HG02943 (cell line): Measurements from ENCODE around the gene ZIC2.

Experiments used
- ATAC-seq: cut with Tn5 transposase; IDR thresholded peaks from one replicate; pipeline ENCODE4 v1.9.1; 2021; ENCODE audit warnings: mild to moderate bottlenecking, low read depth, moderate library complexity; ENCODE audit not compliant: unreplicated experiment

The ZIC2 gene

DNA sequence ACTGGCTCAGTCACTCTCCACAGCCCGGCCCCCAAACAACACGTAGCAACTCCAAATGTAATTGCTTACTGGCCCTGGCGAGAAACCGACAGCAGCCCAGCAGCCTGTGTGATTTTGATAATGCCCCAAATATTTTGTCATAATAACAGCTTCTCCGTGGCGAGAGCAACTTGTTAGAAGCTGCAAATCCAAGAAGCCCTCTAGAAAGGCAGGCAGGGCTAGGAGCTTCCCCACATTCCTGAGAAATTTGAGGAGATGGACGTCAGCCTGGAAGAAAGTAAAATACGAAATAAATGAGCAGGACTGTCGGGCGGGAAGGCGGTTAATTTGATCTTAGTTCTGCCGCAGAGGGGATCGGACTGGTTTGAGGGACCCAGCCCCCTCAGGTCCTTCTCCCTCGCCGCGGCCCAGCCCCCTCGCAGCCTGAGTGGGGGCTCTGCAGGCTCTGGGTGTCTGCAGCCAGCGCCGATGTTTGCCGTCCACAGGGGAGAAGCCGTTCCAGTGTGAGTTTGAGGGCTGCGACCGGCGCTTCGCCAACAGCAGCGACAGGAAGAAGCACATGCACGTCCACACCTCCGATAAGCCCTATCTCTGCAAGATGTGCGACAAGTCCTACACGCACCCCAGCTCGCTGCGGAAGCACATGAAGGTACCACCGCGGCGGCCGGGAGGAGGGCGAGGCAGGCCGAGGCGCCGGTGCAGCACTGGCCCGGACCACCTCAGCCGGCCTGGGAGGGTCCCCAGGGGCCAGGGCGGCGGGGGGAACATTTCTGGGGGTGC is 3.1 kb downstream of the ZIC2 start:
- ATAC-seq: no peak

DNA sequence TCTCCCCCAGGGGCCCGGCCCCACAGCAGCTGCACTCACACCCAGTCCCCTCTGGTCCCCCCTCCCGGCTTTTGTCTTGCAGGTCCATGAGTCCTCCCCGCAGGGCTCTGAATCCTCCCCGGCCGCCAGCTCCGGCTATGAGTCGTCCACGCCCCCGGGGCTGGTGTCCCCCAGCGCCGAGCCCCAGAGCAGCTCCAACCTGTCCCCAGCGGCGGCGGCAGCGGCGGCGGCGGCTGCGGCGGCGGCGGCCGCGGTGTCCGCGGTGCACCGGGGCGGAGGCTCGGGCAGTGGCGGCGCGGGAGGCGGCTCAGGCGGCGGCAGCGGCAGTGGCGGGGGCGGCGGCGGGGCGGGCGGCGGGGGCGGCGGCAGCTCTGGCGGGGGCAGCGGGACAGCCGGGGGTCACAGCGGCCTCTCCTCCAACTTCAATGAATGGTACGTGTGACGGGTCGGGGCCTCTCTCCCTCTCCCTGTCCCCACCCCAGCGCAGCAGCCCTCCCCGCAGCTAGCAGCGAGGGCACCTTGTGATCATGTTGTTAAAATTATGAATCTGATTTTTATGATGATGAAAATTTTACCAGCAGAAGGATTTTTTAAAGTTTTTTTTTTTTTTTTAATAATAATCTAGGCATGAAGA is 3.8 kb downstream of the ZIC2 start:
- ATAC-seq: no peak

DNA sequence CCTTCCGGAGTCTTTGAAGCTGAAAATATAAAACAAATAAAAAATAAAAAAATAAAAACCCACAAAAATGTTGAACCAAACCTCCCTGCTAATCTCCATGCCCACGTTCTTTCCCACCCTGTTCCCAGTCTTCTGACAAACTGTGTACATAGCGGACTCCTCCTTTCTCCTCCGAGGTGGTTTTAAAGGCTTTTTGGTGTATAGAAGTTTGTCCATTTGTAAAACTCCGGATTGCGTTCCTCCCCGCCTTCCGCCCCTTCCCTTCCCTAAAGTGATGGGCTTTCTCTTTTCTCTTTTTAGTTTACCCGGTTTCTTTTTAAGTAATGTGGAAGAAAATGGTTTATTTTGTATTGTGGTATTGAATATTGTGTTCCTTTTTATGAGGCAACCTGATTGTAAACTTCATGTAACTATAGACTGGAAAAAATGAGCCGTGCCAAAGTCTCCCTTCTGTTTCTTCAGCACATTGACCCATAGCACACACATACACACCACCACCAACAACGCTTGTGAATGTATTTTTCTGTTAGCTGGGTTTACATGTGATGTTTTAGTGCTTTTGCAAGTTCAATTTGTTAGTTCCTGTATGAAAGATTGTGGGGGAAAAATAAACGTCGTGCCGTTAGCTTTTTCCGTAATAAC is 4.4 kb downstream of the ZIC2 start:
- ATAC-seq: no peak

DNA sequence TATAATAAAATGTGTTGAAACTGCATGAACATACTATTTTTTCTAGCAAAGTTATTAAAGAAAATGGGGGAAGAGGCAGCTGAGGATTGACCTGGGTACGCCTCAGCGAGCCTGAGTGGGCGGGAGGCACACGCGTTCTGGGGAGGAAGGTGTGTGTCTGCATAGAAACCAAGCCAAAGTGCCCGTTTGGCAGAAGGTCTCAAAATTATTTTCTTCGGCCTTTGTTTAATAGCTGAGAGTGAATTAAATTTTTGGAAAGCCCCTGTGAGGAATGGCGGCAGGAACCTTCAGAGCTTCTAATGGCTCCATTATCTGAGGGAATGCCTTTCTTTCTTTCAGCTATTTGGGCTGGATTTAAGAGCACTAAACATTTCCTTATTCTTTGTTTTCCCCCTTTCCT is 5.2 kb downstream of the ZIC2 start:
- ATAC-seq: no peak

DNA sequence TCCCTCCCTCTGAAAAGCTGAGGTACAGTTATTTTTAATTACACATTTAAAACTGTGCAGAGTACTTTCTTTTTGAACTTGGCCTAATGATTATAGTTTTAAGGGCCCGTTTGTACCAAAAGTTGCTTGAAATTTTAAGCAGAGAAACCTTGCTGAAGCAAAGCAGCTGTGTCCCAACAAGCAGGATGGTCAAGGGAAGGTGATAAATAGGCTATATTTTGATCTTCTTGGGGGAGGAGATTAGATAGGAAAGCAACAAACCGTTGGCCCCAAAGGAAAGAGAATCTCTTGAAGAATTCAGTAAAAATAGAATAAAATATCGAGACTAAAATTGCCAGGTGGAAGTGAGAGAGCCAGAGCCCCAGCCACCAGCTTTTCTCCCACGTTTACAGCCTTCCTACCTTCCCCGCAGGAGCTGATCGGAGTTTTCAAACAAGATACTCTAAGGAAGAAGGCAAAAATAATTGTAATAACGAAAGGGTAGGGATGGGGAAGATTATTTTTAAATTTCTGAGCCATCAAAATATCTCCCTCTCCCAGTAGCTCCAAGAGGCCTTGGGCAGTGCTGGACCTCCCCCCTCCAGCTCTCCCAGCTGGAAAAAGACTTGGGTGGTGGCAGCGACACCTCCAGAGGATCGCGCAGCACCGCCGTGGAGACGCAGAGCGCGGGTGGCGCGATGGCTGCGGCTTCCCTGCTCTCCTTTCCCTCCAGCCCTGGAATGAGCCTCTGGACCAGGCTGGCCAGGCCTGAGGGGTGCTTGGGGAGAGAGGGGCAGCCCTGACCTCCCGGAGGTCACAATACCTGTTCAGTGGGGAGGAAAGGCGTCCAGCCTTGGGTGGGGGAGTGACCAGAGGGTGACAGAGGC is 5.8 kb downstream of the ZIC2 start:
- no peak for ATAC-seq

DNA sequence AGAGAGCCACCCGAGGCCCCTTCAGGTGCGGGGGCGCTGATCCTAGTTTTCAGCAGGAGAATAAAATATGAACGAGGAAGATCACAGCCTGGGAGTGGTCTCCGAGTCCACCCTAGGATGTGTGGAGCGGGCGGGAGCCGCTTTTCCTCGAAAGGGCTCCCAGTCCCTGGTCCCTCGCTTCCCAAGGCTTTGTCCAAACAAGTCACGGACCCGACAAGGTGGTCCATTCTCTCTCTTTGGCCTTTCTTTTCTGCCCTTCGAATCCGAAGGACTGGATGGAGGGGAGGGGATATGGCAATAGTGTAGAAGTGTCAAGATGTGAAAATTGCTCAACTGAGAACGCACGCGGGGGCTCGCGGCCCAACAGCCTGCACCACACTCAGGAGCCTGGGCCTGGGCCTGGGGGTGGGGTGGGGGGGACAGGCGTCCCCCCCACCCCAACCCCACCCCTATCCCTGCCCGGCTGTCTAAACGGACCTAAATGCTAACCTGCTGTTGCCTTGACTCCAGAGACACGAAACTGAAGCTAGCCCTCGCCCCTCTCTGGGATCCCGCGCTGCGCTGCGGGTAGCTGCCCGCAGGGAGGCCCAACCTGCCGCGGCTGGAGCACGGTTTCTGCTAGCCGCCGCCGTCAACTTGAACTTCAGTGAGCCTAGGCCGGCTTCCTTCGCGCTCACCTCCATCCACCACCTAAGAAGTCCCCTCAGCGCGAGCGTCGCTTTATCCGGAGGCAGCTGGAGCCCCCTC is 7.1 kb downstream of the ZIC2 start:
- ATAC-seq: no peak

DNA sequence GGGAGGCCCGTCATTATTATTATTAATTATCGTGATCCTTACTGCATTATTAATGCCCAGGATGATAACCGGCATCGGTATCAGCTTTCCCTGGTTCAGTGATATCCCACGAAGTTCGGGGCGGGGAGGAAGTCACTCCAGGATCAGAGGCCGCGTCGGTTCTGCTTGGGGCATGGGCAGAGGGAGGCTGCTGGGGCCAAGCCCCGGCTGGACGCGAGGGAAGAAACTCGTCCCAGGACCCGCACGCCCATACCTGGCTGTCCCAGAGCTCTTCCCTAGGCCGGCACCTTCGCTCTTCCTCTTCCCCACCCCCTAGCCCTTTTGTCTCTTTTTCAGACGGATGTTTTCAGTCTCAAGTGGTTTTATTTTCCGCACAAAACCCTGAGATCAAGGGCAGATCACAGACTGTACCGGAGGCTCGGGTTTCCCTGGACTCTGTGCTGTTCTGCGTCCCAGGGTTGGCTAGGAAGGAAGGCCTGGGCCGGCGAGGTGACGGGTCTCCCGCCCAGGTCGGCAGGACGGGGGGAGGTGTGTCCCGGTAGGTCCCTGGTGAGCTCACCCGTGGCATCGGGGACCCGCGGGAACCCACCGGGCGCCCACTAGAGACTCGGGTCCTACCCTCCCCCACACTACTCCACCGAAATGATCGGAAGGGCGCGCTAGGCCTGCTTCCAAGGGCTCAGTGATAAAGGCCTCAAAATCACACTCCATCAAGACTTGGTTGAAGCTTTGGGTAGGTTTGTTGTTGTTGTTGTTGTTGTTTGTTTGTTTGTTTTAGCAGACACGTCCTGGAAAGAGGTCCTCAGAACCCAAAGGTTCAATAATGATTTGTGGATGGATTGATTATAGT is 7.9 kb downstream of the ZIC2 start:
- no peak for ATAC-seq

DNA sequence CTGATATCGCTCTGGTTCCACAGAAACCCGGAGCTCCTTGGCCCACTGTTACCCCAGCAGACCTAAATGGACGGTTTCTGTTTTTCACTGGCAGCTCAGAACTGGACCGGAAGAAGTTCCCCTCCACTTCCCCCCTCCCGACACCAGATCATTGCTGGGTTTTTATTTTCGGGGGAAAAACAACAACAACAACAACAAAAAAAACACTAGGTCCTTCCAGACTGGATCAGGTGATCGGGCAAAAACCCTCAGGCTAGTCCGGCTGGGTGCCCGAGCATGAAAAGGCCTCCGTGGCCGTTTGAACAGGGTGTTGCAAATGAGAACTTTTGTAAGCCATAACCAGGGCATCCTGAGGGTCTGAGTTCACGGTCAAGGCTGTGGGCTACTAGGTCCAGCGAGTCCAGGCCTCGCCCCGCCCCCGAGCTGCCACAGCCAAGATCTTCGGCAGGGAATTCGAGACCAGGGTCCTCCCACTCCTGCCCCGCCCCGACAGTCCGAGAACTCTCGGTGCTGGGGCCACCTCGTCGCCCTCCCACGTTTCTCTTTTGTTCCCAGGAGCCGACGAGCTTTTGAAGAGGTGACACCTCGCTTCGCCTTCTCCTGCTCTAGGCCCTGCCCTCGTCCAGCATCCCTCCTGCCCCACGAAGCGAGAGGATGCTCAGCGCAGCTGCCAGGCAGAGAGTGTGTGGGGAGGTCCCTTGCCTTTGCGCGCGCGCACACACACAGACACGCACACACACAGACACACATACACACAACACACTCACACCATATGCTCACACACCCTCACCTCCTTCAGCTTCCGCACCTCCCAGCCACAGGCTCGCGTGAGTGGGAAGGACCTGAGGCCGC is 8.8 kb downstream of the ZIC2 start:
- no peak for ATAC-seq

DNA sequence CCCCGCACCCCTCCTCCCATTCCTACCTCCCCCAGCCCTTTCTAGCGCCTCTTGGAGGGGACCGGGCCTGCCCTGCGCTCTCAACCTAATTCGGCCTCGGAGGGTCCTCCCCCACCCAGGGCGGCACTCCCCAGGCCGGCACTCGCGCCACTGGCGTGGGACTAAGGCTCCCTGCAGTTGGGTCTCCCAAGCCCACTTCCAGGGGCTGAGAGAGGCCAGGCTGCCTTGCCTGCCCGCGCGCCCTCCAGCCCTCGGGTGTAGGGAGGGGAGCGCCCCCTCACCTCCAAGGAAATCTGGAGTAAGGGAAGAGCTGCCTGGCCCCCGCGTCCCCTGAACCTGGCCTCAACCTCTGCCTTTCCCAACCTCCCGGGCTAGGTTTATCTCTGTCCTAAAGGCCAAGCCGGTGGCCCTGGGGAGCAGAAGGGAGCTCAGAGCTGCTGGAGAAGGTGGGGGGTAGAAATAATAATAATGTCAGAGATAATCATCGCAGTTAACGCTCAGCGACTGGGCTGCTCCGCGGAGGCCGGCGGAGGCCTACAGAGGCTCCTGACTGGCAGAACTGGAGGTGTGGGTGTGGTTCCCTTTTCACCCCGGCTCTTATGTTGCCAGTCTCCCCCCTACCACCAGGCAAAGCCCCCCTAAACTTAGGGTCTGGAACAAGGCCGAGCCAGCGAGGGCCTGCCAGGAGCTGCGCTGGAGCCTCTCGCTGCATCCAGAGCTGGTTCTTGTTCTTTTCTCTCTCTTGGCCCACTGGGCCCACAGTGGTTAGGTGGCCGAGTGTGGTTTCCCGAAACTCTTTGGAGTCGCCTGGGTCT is 9.6 kb downstream of the ZIC2 start:
- no peak for ATAC-seq

DNA sequence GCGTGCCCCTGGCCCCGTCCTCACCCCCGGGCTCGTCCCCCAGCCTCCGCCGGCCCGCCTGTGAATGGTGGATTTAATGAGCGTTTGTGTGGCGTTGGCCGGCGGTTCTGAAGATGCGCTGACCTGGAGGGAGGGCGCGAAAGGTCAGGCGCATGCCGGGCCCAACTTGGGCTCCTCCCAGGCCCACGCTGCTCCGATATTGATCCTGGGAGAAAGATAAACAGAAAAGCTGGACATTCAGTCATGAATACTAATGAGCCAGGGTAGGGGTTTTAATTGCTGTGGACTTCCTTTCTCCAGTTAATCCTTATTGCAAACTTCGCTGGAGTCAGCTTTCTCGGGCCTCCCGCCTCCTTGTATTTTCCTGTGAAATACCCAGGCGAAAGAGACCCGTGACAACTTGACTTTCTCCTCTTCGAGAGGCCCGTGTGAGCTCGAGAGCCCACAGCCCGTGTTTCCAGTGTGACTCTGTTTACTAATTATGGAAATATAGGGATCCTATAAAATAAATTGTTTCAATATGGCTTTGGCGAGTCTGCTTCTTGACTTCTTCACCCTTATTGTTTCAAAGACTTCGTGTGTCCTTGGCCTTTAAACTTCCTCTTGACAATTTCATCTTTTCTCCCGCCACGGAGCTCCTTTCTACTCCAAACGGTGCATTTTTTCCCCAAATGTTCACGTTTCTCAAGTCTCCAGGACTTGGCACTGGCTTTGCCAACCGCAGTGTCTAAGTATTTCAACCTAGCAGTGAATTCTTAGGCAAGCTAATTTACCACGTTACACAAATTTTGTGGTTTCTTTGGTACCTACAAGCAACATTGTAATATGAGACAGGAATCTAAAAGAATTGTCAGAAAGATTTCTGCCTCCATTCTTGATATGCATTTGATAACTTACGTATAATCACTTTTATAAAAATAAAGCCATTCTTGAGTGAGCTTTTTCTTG is 10.5 kb downstream of the ZIC2 start:
- no peak for ATAC-seq

DNA sequence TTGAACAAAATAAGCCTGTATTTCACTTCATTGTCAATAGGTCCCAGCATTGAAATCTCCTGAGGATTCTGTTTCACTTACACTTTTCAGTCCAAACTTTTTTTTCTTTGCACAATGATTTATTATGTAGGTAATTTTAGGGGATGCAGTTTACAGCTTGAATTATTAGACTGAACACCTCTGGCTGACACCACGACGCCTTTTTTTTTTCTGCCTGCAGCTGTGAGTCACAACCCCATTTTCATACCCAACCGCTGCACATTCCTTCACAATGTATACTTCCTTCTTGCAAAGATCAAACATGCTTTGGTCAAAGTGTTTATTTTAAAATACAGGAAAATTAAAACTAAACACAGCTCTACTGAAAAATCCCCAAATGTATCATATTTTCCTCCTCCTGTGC is 11.4 kb downstream of the ZIC2 start:
- no peak for ATAC-seq

DNA sequence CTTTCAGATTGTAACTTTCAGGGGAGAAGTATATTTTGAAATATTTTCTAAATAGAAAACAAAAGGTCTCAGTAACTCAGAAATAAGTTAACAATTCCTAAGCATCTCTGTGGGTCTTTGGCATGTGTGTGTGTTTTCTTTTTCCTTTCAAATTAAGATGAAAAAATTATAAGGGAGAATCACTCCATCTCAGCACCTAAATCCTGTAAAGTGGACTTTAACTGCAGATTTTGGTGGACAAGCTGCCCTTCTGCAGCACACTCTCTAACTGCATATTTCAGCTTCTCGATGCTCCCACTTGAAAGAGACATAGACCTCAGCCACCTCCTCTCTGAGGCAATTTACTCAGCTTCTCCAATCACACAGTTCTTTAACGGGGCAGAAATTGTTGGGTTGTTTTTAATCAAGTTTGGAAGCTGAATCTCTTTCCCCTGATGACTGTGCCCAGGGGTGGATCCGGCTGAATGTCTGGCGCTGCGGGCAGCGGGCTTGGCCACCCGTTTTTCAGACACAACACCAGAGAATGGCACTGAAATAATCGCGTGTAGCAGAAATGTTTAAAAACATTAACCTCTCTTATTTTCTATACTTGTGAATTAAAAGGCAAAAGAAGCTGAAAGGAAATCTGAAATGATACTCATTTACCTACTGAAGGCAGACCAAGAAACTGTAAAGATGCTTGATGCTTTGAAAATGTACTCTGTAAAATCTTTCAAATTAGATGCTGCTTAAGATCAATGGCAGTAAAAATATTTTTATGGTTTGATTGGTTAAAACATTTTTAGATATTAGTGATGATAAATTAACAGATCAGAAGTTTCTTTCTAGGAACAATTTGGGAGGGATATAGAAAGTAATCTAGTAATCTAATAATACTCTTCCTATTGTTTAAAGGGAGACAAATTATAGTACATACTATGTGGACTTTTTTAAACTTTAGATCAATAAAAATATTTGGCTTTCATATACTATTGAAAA is 12.4 kb downstream of the ZIC2 start:
- ATAC-seq: no peak

DNA sequence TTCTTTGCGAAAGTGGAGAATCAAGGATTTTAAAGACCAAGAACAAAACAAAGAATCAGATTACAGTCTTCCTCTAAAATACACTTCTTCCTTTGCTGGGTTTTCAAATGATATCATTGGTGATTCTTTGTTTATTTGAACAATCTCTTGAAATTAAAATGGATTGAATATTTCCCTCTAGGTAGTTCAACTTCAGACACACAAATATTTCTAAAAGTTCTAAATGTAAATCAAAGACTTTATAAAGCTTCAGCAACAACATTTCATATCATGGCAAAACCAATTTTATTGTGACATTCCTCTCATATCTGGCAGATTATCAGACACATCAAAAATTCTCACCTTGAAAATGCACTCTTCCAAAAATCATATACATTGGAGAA is 13.0 kb downstream of the ZIC2 start:
- ATAC-seq: no peak

DNA sequence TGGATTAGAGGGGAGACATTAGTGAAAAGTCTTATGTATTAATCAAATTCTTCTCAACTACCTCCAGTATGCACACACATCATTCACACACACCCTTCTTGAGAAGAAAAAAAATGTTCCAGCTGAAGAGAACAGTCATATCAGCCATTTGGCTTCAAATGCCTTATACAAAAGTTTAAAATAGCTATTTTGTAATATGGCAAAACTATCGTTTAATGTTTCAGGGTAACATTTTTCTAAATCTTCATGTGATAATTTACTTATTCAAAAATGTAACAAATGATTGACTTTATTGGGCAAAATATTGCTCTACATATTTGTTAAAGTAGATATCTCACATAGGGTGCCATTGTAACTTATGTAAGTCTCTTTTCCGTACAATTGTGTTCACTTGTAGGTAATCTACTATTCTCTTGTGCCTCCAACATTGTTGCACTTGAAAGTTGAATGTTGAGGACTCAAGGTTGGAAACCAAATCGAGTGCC is 13.6 kb downstream of the ZIC2 start:
- no peak for ATAC-seq
